HG03457 (cell line): Measurements from ENCODE around the gene NR0B2.
"Not testable (repeated sequence)": the region's sequence is repeated elsewhere in the genome, so short reads cannot be mapped to it uniquely, and the experiment has no call there.

Source experiments
- ATAC-seq: cut with Tn5 transposase; IDR thresholded peaks from one replicate; pipeline ENCODE4 v1.9.1; 2021; ENCODE audit warnings: moderate number of reproducible peaks; ENCODE audit not compliant: unreplicated experiment

The NR0B2 gene, protein sequence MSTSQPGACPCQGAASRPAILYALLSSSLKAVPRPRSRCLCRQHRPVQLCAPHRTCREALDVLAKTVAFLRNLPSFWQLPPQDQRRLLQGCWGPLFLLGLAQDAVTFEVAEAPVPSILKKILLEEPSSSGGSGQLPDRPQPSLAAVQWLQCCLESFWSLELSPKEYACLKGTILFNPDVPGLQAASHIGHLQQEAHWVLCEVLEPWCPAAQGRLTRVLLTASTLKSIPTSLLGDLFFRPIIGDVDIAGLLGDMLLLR

DNA sequence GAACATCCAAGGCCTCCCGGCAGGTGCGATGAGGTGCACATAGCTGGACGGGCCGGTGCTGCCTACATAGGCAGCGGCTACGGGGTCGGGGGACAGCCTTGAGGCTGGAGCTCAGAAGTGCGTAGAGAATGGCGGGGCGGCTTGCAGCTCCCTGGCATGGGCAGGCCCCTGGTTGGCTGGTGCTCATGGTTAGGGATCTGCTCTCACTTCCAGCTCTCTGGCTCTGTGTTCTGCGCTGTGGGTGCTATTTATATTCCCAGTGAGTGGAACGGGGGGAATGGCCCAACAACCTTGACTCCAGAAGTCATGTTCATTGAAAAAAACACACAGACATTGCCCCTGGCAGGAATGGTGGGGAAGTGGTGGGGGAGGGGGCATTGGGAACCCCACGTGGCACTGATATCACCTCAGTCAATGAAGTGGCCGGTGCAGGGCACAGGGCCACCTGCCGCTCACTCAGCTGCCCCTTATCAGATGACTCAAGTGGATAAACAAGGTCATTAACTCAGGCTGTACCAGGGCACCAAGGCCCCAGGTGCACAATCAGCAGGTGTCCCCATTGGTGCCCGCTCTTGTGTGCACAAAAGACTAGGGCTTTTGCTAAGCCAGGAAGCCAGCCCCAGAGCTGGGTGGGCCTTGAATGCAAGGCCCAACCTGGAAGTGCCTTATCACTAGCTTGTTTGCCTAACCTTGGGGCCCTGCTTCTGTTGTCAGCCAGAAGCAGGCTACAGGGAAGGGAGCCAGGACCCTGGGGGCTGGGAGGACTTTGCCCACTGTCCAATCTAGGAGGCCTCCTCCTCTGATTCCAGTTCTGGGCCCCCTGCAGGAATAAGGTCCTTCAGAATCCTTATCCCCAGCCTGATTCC lies at the start of gene NR0B2:
NR0B2 (minus strand) TSS at position 222 of the 866 bp plus-strand sequence; CDS start at position 187, 35 bp downstream.
- ATAC-seq, result no peak

DNA sequence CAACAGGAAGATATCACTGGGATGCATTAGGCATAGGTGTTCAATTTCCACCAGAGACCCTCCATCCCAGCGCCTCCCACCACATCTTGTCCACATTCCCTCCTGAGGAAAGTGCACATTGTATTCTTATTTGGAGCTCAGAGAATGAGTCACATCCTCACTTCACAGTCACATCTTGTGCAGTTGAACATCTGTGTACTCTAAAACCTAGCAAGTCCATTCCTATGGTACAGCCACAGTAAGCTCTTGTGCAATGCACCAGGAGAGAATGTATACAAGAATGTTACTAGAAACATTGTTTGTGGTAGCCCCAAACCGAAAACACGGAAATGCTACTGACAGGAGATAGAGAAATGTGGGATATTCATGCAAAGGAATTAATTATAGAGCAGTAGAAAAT lies 48.1 kb upstream of the NR0B2 start:
- no peak for ATAC-seq

DNA sequence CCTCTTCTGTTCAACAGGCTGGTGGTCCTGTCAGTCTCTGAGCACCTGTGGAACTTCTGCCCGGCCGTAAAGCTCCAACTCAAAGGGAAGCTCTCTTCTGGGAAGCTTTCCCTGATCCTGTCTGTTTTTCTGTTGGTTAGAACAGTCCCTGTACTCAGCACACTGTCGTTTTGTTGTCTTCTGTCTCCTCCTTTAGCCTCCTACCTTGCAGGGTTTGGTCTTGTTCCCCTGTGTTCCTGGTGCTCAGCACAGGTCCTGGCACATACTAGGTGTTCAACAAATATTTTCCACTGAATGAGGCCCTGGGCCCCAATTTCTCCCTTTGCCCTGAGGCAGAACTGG lies 46.8 kb upstream of the NR0B2 start:
- ATAC-seq, result no peak

DNA sequence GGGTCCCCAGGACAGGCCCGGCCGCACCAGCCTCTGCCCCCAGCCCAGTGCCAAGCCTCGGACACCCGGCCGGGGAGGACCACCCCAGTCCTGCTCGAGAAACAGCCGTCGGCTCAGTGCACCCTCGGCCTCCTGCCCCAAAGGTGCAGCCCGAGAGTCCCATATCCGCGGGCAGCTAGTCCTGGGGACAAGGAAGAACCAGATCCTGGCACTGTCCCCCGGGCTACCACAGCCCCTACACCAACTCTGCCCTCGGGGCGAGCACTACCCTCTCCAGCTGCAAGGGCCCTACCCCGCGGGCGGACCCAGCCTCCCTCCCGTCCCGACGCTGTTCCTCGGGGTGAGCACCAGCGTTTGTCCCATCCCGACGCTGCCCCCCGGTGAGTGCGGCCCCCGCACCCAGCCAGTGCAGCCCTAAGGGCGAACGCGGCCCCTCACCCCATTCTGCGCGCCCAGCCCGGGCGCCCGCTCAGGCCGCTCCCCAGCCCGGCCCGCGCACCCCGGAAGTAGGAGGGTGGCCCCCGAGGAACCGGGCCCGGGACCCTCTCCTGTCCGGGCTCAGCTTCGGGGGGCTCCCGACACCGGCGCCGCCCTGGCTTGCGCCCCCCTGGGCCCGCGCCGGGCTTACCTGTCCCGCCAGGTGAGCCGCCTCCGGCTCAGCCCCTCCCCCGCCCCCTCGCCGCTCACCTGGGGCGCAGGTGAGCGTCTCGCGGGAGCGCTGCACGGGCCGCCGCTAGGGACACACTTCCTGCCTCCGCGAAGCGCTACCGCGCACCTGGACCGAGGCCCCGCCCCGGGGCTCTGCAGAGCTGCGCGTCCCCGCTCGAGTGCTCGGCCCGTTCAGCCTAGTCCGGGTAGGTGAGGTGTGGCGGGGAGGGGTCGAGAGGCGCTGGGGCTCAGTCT lies 46.2 kb upstream of the NR0B2 start, which contains the start of gene KDF1:
KDF1 (minus strand) TSS at position 747 of the 903 bp plus-strand sequence. CDS start 8,088 bp downstream, outside the sequence.
- ATAC-seq, result no peak

DNA sequence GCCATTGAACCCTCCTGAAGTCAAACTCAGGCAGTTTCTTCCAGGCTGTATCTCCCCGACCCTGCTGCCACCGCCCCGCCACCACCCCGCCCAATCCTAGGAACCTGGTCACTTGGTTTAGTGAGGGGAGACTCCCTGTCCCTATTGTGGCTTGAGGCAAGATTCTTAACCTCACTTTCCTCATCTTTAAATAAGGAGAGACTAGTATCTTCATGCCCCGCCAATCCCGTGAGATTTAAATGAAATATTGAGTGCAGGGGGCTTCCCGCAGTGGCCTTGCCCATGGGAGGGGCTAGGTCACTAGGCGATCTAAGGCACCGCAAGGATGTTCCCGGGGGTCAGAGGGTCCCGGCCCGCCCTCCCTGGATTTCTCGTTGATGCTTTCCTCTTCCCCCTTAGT lies 45.5 kb upstream of the NR0B2 start:
- no peak for ATAC-seq

DNA sequence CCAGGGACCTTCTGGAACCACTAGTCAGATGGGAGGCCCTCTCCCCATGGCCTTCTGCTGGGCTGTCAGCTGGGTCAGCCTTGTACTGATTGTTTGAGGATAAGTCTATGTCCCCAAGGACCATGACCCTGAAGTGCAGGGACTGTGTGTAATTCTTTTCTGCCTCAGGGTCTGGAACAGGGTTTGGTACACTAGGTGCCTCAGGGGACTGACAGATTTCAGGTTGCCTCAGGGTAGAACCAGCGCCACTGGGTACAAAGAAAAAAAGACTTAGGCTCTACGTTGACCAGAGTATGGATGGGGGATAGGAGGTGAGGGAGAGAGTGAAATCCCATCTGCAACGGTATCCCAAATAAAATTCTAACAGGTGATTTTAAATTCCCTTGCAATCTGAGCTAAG lies 43.5 kb upstream of the NR0B2 start:
- ATAC-seq, result no peak

DNA sequence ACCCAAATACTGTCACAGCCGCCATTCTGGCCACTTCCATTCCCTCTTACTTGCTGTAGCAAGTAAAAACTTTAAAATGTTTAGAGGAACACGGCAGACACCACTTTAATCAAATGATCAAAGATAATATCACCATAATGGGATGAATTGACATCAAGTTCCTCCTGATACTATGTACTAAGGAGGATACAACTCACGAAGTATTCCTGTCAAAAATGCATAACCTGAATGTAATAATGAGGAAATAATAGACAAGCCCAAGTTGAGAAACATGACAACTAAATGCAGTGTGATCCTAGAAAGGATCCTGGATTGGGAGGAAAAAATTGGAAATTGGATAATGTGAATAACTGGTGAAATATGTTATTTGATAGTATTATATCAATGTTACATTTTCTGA lies 42.5 kb upstream of the NR0B2 start:
- ATAC-seq, result no peak

DNA sequence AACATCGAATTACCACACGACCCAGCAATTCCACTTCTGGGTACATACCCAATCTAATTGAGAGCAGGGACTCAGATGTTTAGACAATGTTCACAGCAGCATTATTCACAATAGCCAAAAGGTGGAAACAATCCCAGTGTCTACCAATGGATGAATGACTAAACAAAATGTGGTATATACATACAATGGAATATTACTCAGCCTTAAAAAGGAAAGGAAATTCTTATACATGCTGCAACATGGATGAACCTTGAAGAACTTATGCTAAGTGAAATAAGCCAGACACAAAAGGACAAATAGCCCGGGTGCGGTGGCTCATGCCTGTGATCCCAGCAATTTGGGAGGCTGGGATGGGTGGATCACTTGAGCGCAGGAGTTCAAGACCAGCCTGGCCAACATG lies 39.6 kb upstream of the NR0B2 start:
- ATAC-seq, result no peak

DNA sequence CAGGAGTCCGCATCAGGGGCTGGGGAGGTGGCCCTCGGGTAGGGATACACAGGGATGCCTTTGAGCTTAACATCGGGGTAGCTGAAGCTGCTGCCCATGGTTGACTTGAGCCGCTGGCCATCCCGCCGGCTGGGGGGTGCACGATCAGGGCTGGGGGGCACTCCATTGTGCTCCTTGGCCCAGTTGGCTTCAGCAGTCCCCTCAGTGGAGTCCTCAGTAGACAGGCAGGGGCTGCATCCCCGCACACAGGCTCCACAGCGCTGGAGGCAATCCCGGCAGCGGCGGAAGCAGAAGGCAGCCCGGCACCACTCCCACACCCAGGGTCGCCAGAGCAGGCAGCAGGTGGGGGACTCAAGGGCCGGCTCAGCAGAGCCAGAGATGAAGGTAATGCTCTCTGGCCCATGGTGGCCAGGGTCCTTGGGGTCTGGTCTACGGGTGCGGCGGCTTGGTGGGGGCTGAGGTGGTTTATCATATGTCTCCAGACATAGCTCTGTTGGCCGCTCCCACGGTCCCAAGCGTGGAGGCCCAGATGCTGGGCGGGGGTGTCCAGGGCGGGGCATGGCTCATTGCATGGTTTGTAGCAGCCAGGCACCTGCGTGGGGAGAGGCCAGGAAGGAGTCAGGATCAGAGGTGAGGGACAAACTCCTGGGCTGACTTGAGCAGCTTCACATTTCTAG lies 38.2 kb upstream of the NR0B2 start:
- no peak for ATAC-seq

DNA sequence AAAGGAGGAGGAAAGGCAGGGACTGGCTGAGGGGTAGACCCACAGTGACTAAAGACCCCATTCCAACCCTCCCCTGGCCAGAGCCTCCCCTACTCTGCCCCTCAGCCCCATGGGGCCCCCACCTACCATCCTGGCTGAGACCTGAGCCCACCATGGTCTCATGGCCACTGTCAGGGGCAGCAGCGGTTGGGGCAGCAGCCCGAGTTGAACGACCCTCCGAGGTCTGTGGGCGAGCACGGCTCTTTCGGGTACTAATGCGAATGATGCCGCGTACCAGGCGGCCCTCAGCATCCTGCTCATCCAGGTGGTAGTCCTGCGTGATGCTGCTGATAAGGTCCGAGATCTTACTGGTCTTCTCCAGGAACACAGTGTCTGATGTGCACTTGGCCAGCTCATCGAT lies 37.4 kb upstream of the NR0B2 start:
- ATAC-seq, result no peak

DNA sequence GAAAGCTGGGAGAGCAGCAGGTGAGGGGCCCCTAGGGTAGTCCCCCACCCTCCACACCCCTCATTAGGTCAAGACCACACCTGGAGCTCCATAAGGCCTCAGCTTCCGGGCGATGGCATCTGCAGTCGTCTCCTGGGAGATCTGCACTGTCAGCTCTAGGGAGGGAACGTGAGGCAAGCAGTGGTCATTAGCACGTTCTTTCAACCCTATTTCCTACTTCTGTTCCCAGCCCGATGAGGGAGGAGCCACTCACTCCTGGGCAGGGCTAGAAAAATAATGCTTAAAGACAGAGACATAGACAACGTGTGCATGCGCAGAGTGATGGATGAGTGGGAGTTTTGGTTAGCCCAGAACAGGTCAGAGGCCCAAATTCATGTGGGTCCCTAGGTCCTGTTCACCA lies 36.8 kb upstream of the NR0B2 start:
- no peak for ATAC-seq

DNA sequence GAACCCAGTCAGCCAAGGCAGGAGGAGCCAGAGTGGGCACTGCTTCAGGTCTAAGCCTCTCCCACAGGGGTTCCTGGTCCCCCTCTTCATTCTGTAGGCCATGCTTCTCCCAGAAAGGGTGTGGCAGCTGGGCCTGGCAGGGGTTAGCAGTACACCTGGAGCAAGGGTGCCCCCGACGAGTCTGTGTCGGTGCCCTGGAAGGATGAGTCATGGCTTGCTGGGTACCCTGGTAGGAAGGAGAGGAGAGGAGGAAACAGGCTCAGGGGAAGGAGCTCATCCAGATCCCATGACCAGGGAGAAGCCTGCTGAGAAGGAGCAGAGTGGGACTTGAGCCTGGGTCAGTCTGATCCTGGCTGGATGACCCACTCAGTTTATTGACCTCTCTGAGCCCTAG lies 36.1 kb upstream of the NR0B2 start:
- ATAC-seq, result no peak

DNA sequence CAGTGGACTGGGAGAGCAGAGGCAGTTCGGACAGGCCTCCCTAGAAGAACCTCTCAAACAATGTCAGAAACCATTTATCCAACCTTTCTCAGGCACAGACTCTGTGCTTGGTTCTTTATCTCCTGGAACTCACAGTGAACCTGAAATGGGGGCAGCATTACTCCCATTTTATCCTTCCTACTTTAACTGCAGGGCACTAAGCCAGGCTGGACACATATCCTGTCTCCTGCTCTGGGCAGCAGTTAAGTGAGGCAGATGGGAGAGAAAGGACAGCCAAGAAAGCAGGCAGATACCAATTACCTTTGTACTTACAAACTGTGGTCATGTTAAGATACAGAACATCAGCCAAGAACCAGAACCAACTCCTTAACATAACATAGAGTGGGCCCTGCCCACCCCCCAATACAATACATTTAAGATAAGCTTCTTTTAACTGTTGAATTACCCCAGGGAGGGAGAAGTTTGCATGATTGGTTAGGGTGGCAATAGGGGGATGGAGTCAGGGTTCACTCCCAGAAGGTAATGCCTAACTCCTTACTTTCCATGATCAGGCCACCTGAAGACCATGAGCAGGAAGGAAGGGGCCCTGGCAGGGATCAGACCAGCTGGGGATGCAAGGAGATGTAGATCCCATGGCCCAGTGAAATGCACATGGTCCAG lies 35.6 kb upstream of the NR0B2 start:
- no peak for ATAC-seq

DNA sequence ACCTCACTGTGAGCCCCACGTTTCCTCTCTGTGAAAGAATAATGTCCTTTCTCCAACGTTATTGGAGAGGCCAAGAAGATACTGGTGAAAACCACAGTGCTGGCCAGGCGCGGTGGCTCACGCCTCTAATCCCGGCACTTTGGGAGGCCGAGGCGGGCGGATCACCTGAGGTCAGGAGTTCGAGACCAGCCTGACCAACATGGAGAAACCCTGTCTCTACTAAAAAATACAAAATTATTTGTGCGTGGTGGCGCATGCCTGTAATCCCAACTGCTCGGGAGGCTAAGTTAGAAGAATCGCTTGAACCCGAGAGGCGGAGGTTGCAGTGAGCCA lies 34.9 kb upstream of the NR0B2 start:
- not testable (repeated sequence) for ATAC-seq

DNA sequence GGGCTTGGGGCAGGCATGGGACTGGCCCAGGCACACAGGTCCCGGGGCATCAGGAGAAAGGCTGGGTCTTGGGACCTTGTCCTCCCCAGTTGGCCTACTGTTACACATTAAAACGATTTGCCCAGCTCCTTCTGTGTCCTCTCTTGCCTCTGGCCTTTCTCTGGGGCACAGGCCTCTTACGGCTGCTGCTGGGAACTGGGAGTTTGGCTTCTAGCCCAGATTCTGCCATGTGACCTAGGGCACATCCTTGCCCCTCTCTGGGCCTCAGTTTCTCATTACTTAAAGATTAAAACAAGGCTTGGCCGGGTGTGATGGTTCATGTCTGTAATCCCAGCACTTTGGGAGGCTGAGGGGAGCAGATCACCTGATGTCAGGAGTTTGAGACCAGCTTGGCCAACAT lies 32.5 kb upstream of the NR0B2 start:
- no peak for ATAC-seq

DNA sequence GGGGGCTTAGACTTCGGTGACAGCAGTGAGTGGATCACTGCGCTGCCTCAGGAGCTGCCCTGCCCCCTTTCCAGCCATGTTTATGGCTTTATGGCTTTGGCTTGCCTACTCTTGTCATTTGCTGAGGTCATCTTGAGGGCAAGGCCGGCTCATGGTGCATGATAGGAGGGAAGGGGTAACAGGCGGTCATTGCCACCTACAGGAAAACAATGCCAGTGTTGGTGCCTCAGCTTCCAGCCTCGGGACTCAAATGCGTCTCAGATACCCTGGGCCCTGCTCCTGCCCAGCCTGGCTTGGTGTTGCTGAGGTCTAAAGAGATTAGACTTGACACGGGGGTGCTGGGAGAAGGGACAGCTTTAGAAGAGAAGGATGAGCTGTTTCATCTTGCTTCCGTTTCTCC lies 32.0 kb upstream of the NR0B2 start:
- ATAC-seq, result no peak

DNA sequence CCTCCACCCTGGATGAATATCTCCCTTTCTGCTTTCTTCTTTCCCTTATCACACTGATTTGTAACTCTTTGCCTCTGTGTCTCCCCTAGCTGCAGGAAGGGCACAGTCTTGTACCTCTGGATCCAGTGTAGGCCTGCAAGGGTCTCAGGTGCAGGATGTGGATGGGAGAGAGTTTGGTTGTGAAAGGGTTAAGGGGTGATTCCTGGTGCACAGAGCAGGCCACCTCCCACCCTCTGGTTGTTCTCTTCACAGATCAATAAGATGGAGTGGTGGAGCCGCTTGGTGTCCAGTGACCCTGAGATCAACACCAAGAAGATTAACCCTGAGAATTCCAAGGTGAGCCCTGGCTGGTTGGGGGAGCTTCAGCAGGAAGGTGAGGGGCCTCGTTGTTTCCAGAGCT lies 31.4 kb upstream of the NR0B2 start:
- ATAC-seq, result no peak

DNA sequence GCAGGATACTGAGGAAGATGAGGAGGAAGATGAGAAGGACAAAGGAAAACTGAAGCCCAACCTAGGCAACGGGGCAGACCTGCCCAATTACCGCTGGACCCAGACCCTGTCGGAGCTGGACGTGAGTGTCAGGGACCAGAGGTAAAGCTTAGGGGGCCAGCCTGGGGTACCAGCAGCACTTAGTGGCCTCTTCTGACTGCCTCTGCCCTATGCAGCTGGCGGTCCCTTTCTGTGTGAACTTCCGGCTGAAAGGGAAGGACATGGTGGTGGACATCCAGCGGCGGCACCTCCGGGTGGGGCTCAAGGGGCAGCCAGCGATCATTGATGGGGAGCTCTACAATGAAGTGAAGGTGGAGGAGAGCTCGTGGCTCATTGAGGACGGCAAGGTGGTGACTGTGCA lies 28.9 kb upstream of the NR0B2 start:
- ATAC-seq, result no peak

DNA sequence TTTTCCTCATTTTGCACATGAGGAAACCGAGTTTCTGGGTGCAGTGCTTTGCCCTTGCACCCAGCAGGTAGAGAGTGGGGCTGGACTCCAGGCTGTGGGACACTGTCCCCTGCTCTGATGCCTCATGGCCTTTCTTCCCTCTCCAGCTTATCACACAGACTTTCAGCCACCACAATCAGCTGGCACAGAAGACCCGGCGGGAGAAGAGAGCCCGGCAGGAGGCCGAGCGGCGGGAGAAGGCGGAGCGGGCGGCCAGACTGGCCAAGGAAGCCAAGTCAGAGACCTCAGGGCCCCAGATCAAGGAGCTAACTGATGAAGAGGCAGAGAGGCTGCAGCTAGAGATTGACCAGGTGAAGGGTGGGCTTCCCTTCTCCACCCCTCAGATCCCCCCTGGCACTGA lies 27.5 kb upstream of the NR0B2 start:
- no peak for ATAC-seq

DNA sequence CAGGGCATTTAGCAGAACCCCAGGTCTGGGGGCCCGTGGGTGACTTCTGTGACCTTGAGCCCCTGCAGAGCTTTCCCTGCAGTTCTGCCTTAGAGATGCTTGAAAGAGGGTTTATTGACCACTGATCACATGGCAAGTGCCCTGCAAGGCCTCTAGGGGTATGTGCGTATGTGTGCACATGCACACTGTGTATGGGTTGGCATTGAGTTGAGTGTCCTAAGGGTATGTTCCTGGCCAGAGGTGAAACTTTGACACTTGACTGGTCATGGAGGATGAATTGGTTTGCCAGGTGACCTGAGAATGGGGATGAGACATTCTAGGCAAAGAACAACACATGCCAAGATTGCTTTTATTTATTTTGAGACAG lies 24.9 kb upstream of the NR0B2 start:
- ATAC-seq, result no peak
